ENCODE measurements around the gene DPP6. TPM values are rescaled to one million over a fixed set of nuclear protein-coding genes. Genes with fewer than 3 reads are reported as not detected.

DPP6 gene
- total RNA-seq, 1 experiment from 2014 or later = not detected

DNA sequence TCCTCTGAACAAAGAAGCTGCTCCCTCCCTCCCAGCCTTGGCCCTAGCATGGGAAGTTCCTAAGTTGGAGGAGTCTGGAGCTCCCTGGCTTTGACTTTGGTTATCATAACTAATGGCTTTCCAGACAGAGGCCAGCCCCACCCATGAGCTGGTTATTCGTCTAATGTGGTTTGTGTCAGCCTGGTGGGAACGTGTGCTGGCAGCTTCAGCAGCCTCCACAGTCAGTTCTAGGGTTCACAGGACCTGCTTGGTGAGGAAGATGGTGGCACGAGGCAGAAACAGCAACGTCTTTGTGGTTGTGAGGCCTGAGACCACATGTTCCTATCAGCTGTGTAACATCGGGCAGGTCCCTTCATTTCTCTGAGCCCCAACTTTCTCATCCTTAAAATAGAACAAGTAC is 847.7 kb downstream of the DPP6 start:
- CTCF ChIA-PET = no interaction called here

DNA sequence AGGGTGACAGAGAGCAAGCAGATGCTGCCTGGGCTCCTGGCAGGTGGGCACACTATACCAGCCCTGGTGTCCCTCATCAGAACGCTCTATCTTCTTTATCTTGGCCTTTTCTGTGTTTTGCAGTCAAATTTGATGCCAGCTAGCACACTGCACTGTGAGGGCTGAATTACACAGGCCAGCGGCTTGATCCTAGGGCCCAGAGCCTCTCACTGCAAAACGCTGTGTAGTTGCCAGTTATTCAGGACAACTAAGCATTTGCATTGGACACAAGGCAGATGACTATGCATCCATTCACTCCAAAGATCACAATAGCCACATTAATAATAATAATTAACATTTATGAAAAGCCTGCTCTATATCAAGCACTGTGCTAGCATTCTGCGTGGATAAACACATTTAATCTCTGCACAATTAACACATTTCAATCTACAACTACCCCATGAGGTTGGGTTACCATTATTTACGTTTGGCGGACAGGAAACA is 850.4 kb downstream of the DPP6 start:
- no peak overlapping the region for H2AFZ ChIP-seq (ENCODE audit: low read length)
- H3K4me3 ChIP-seq (ENCODE audit: low read length) = no peak overlapping the region
- H4K20me1 ChIP-seq (ENCODE audit: low read length) = no peaks in the 10 kb centered on the region
- BruUV-seq (replicated peaks) = no TSS peak
- no peaks in the 10 kb centered on the region for H3K36me3 ChIP-seq (ENCODE audit: low read depth, low read length)
- TF ChIP-seq, protein P1, sequence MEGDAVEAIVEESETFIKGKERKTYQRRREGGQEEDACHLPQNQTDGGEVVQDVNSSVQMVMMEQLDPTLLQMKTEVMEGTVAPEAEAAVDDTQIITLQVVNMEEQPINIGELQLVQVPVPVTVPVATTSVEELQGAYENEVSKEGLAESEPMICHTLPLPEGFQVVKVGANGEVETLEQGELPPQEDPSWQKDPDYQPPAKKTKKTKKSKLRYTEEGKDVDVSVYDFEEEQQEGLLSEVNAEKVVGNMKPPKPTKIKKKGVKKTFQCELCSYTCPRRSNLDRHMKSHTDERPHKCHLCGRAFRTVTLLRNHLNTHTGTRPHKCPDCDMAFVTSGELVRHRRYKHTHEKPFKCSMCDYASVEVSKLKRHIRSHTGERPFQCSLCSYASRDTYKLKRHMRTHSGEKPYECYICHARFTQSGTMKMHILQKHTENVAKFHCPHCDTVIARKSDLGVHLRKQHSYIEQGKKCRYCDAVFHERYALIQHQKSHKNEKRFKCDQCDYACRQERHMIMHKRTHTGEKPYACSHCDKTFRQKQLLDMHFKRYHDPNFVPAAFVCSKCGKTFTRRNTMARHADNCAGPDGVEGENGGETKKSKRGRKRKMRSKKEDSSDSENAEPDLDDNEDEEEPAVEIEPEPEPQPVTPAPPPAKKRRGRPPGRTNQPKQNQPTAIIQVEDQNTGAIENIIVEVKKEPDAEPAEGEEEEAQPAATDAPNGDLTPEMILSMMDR (conservative IDR thresholded peaks at IDR 0.05; ENCODE audit: low read depth, low read length) = no peak
- no peak for TF ChIP-seq EZH2phosphoT487 (IDR thresholded peaks at IDR 0.05; ENCODE audit: borderline replicate concordance, low read length)
- TF ChIP-seq EZH2 (IDR thresholded peaks at IDR 0.05; ENCODE audit: low read length, unreplicated experiment) = no peak
- no peaks in the 10 kb centered on the region for H3K9me3 ChIP-seq (ENCODE audit: low read length)
- DNase-seq (no peak), ATAC-seq (no peak)
- H3K27ac ChIP-seq (ENCODE audit: low read length) = no peak overlapping the region
- POLR2A ChIA-PET (ENCODE audit: unreplicated experiment) = no interaction called here
- no peaks in the 10 kb centered on the region for H3F3A ChIP-seq (ENCODE audit: low read length, unreplicated experiment)
- no peaks in the 10 kb centered on the region for H3K4me1 ChIP-seq (ENCODE audit: insufficient read depth, low read length)
- no peak overlapping the region for H3K9ac ChIP-seq (ENCODE audit: low read length)
- peaks cover 29% of the 10 kb centered on the region; the same call in 1 of the 2 replicates for H3K27me3 ChIP-seq (ENCODE audit: low read length)
- H3K4me2 ChIP-seq (ENCODE audit: low read length) = no peak overlapping the region
- H3K9me2 ChIP-seq (replicated peaks; ENCODE audit: low read length) = no peaks in the 10 kb centered on the region
- CTCF ChIA-PET = no interaction called here
- intact Hi-C loops (cut with micrococcal nuclease) = no loop called here
- no peaks in the 10 kb centered on the region for H3K79me2 ChIP-seq (ENCODE audit: low read length)

More for the DNA sequence above, 847.7 kb downstream of the DPP6 start:
- DNase-seq = no peak
- H3F3A ChIP-seq (ENCODE audit: low read length, unreplicated experiment) = no peaks in the 10 kb centered on the region
- no peak overlapping the region for H3K4me2 ChIP-seq (ENCODE audit: low read length)
- peaks cover 34% of the 10 kb centered on the region; the same call in 1 of the 2 replicates for H3K27me3 ChIP-seq (ENCODE audit: low read length)
- intact Hi-C loops (cut with micrococcal nuclease) = no loop called here
- no peaks in the 10 kb centered on the region for H3K79me2 ChIP-seq (ENCODE audit: low read length)
- no peak overlapping the region for H3K4me3 ChIP-seq (ENCODE audit: low read length)
- no peak overlapping the region for H2AFZ ChIP-seq (ENCODE audit: low read length)
- no peaks in the 10 kb centered on the region for H4K20me1 ChIP-seq (ENCODE audit: low read length)
- no peak for ATAC-seq
- no peaks in the 10 kb centered on the region for H3K36me3 ChIP-seq (ENCODE audit: low read depth, low read length)
- no peaks in the 10 kb centered on the region for H3K9me3 ChIP-seq (ENCODE audit: low read length)
- POLR2A ChIA-PET (ENCODE audit: unreplicated experiment) = no interaction called here
- no peaks in the 10 kb centered on the region for H3K4me1 ChIP-seq (ENCODE audit: insufficient read depth, low read length)
- no TSS peak for BruUV-seq (replicated peaks)
- no peaks in the 10 kb centered on the region for H3K9me2 ChIP-seq (replicated peaks; ENCODE audit: low read length)
- no peak overlapping the region for H3K9ac ChIP-seq (ENCODE audit: low read length)
- TF ChIP-seq, protein P1 (conservative IDR thresholded peaks at IDR 0.05; ENCODE audit: low read depth, low read length) = no peak
- no peak for TF ChIP-seq EZH2 (IDR thresholded peaks at IDR 0.05; ENCODE audit: low read length, unreplicated experiment)
- TF ChIP-seq EZH2phosphoT487 (IDR thresholded peaks at IDR 0.05; ENCODE audit: borderline replicate concordance, low read length) = no peak
- H3K27ac ChIP-seq (ENCODE audit: low read length) = no peak overlapping the region

DNA sequence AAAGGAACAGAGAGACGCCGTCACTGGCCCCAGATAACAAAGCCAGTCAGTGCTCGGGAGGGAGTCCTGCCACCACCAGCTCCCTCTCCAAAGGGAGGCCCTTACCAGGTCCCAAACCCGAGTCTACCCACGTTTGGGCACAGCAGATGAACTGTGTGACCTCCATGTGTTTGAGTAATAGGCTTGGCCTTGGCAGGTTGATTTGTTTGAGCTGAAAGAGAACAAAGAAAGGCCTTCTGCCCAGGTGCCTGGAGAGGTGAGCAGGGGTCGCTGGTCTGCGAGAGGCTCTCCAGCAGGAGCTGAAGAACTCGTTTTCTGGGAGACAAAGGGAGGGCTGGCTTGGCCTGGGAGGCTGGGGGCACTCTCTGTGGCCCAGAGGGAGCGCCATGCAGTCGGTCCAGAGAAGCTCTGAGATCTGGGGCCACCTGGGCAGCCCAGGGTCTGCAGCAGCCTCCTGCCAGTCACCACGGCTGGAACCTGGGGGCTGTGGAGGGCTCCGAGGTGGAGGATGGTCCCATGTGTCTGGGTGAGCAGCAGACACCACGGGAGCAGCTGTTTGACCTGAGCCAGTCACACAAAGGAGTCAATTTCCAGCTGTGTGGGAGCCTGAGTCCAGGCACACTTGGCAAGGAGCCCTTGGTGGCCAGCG is 851.0 kb downstream of the DPP6 start:
- intact Hi-C loops (cut with micrococcal nuclease) = no loop called here
- TF ChIP-seq, protein P1 (conservative IDR thresholded peaks at IDR 0.05; ENCODE audit: low read depth, low read length) = no peak
- TF ChIP-seq EZH2 (IDR thresholded peaks at IDR 0.05; ENCODE audit: low read length, unreplicated experiment) (no peak), EZH2phosphoT487 (IDR thresholded peaks at IDR 0.05; ENCODE audit: borderline replicate concordance, low read length) (no peak)

More for the DNA sequence above, 851.0 kb downstream of the DPP6 start:
- Histone ChIP-seq H3K4me2 (ENCODE audit: low read length) (no peak overlapping the region), H3K4me1 (ENCODE audit: insufficient read depth, low read length) (no peaks in the 10 kb centered on the region), H2AFZ (ENCODE audit: low read length) (no peak overlapping the region), H3K79me2 (ENCODE audit: low read length) (no peaks in the 10 kb centered on the region), H3K27ac (ENCODE audit: low read length) (no peak overlapping the region), H3K4me3 (ENCODE audit: low read length) (no peak overlapping the region), H3K9me3 (ENCODE audit: low read length) (no peaks in the 10 kb centered on the region), H3K27me3 (ENCODE audit: low read length) (peaks cover 25% of the 10 kb centered on the region; the same call in 1 of the 2 replicates), H3F3A (ENCODE audit: low read length, unreplicated experiment) (no peaks in the 10 kb centered on the region), H3K9me2 (replicated peaks; ENCODE audit: low read length) (no peaks in the 10 kb centered on the region), H3K9ac (ENCODE audit: low read length) (no peak overlapping the region), H4K20me1 (ENCODE audit: low read length) (no peaks in the 10 kb centered on the region), H3K36me3 (ENCODE audit: low read depth, low read length) (no peaks in the 10 kb centered on the region)
- POLR2A ChIA-PET (ENCODE audit: unreplicated experiment) = no interaction called here
- DNase-seq (no peak), ATAC-seq (no peak)
- CTCF ChIA-PET = no interaction called here
- no TSS peak for BruUV-seq (replicated peaks)
